DOHH2 (cell line): ENCODE results near the gene NMRK1.

ENCODE experiments used
- H3F3A ChIP-seq: fragments of 200-600 bp; sonication (generic), shearing (Covaris generic); 2 replicates; pipeline ENCODE4 v1.6.0; 2016; ENCODE audit warnings: antibody characterized with exemption, mild to moderate bottlenecking; ENCODE audit not compliant: control insufficient read depth, insufficient read depth
- H3K27ac ChIP-seq: fragments of 200-600 bp; sonication (generic); 2 replicates; pipeline ENCODE4 v1.5.1; 2014; ENCODE audit warnings: low read depth, mild to moderate bottlenecking, low read length, moderate library complexity
- H3K27me3 ChIP-seq: fragments of 200-600 bp; sonication (generic); 2 replicates; pipeline ENCODE4 v1.6.1; 2014; ENCODE audit warnings: mild to moderate bottlenecking, low read length, mixed read lengths; ENCODE audit not compliant: control insufficient read depth
- H3K36me3 ChIP-seq: fragments of 200-600 bp; sonication (generic); 2 replicates; pipeline ENCODE4 v1.6.1; 2014; ENCODE audit warnings: mild to moderate bottlenecking, low read length, moderate library complexity, mixed read lengths; ENCODE audit not compliant: control insufficient read depth
- H3K4me1 ChIP-seq: fragments of 200-600 bp; sonication (generic); 2 replicates; pipeline ENCODE4 v1.6.1; 2014; ENCODE audit warnings: mild to moderate bottlenecking, low read length, mixed read lengths; ENCODE audit not compliant: control insufficient read depth
- H3K4me2 ChIP-seq: fragments of 200-600 bp; sonication (generic); 2 replicates; pipeline ENCODE4 v1.6.0; 2014; ENCODE audit warnings: mild to moderate bottlenecking, low read length, moderate library complexity
- H3K4me3 ChIP-seq: fragments of 200-600 bp; sonication (generic); 2 replicates; pipeline ENCODE4 v1.5.1; 2014; ENCODE audit warnings: mild to moderate bottlenecking, low read length, mixed read lengths
- H3K79me2 ChIP-seq: fragments of 200-600 bp; sonication (generic); 2 replicates; pipeline ENCODE4 v1.6.1; 2014; ENCODE audit warnings: mild to moderate bottlenecking, low read length, mixed read lengths; ENCODE audit not compliant: control insufficient read depth
- H3K9me2 ChIP-seq: fragments of 200-600 bp; sonication (generic); replicated peaks from 2 replicates; pipeline ENCODE4 v1.6.1; 2014; ENCODE audit warnings: mild to moderate bottlenecking, low read length, mixed read lengths; ENCODE audit not compliant: control insufficient read depth
- H3K9me3 ChIP-seq: fragments of 200-600 bp; sonication (generic); 2 replicates; pipeline ENCODE4 v1.6.1; 2014; ENCODE audit warnings: antibody characterized with exemption, low read length, mixed read lengths; ENCODE audit not compliant: control insufficient read depth, insufficient read depth
- H4K20me1 ChIP-seq: fragments of 200-600 bp; sonication (generic); 2 replicates; pipeline ENCODE4 v1.6.0; 2014; ENCODE audit warnings: low read depth, mild to moderate bottlenecking, antibody characterized with exemption, low read length, moderate library complexity; ENCODE audit not compliant: control insufficient read depth, insufficient read depth
- CTCF ChIP-seq: fragments of 200-600 bp; sonication (generic); IDR thresholded peaks from one replicate; pipeline ENCODE4 v1.5.1; 2014; ENCODE audit warnings: antibody characterized with exemption, mild to moderate bottlenecking, low read depth, low read length; ENCODE audit not compliant: poor library complexity, severe bottlenecking
- EZH2phosphoT487 ChIP-seq: fragments of 200-600 bp; sonication (generic); IDR thresholded peaks from 2 replicates; pipeline ENCODE4 v1.6.1; 2017; ENCODE audit warnings: borderline replicate concordance, mild to moderate bottlenecking, antibody characterized with exemption, low read length, moderate library complexity, mixed read lengths

NMRK1 gene

GRCh38 chr9:75130172-75130571, 42.2 kb upstream of the NMRK1 start:
- no peak overlapping the region for H3K27ac ChIP-seq
- no peaks in the 10 kb centered on the region for H3F3A ChIP-seq
- no peaks in the 10 kb centered on the region for H3K27me3 ChIP-seq
- TF ChIP-seq CTCF: no peak
- TF ChIP-seq EZH2phosphoT487: no peak
- H3K4me2 ChIP-seq: no peak overlapping the region
- no peaks in the 10 kb centered on the region for H3K9me3 ChIP-seq
- H3K79me2 ChIP-seq: no peaks in the 10 kb centered on the region
- no peaks in the 10 kb centered on the region for H4K20me1 ChIP-seq
- no peaks in the 10 kb centered on the region for H3K4me1 ChIP-seq
- H3K36me3 ChIP-seq: peaks cover 12% of the 10 kb centered on the region
- no peaks in the 10 kb centered on the region for H3K9me2 ChIP-seq
- H3K4me3 ChIP-seq: no peak overlapping the region

- no peak overlapping the region for H3K4me3 ChIP-seq
- no peaks in the 10 kb centered on the region for H4K20me1 ChIP-seq
- no peaks in the 10 kb centered on the region for H3F3A ChIP-seq
- peaks cover 12% of the 10 kb centered on the region for H3K36me3 ChIP-seq
- TF ChIP-seq EZH2phosphoT487: no peak
- no peak for TF ChIP-seq CTCF
- no peaks in the 10 kb centered on the region for H3K27me3 ChIP-seq
- H3K9me3 ChIP-seq: no peaks in the 10 kb centered on the region
- no peaks in the 10 kb centered on the region for H3K4me1 ChIP-seq
- no peaks in the 10 kb centered on the region for H3K9me2 ChIP-seq
- H3K79me2 ChIP-seq: no peaks in the 10 kb centered on the region
- no peak overlapping the region for H3K4me2 ChIP-seq
- H3K27ac ChIP-seq: no peak overlapping the region
Observed at GRCh38 chr9:75128535-75128934, 40.6 kb upstream of the NMRK1 start.

GRCh38 chr9:75123696-75124095, 35.7 kb upstream of the NMRK1 start:
- H3F3A ChIP-seq: no peaks in the 10 kb centered on the region
- no peaks in the 10 kb centered on the region for H3K9me3 ChIP-seq
- no peaks in the 10 kb centered on the region for H3K9me2 ChIP-seq
- no peaks in the 10 kb centered on the region for H3K79me2 ChIP-seq
- no peaks in the 10 kb centered on the region for H4K20me1 ChIP-seq
- no peak overlapping the region for H3K4me2 ChIP-seq
- H3K4me3 ChIP-seq: no peak overlapping the region
- H3K27me3 ChIP-seq: no peaks in the 10 kb centered on the region
- TF ChIP-seq CTCF (no peak), EZH2phosphoT487 (no peak)
- H3K4me1 ChIP-seq: no peaks in the 10 kb centered on the region
- H3K27ac ChIP-seq: no peak overlapping the region
- H3K36me3 ChIP-seq: peaks cover 2% of the 10 kb centered on the region; the same call in 1 of the 2 replicates
